Nephron progenitor cell (in vitro differentiated cells): ENCODE results near the gene RMND1.

Source experiments
- DNase-seq: peaks from one replicate; pipeline ENCODE4 v3.0.0; 2021
- H3K27ac Mint-ChIP-seq: 2 replicates; pipeline ENCODE4 v1.8.0; 2021; ENCODE audit warnings: mild to moderate bottlenecking, moderate library complexity, mixed read lengths
- H3K27me3 Mint-ChIP-seq: 2 replicates; pipeline ENCODE4 v1.8.0; 2021; ENCODE audit warnings: mild to moderate bottlenecking, low read depth, mixed read lengths; ENCODE audit not compliant: poor library complexity
- H3K36me3 Mint-ChIP-seq: 2 replicates; pipeline ENCODE4 v1.8.0; 2021; ENCODE audit warnings: low read depth, mixed read lengths
- H3K4me1 Mint-ChIP-seq: 2 replicates; pipeline ENCODE4 v1.8.0; 2021; ENCODE audit warnings: mixed read lengths
- H3K4me3 Mint-ChIP-seq: 2 replicates; pipeline ENCODE4 v1.8.0; 2021; ENCODE audit warnings: mild to moderate bottlenecking, moderate library complexity, mixed read lengths
- H3K9me3 Mint-ChIP-seq: 2 replicates; pipeline ENCODE4 v1.8.0; 2021; ENCODE audit warnings: mild to moderate bottlenecking, moderate library complexity, mixed read lengths
- TF ChIP-seq, protein P1 (sequence below): fragments of 200-600 bp; sonication (generic); IDR thresholded peaks from 2 replicates; pipeline ENCODE4 v1.5.0; 2021; ENCODE audit warnings: antibody characterized with exemption

The RMND1 gene, protein sequence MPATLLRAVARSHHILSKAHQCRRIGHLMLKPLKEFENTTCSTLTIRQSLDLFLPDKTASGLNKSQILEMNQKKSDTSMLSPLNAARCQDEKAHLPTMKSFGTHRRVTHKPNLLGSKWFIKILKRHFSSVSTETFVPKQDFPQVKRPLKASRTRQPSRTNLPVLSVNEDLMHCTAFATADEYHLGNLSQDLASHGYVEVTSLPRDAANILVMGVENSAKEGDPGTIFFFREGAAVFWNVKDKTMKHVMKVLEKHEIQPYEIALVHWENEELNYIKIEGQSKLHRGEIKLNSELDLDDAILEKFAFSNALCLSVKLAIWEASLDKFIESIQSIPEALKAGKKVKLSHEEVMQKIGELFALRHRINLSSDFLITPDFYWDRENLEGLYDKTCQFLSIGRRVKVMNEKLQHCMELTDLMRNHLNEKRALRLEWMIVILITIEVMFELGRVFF

DNA sequence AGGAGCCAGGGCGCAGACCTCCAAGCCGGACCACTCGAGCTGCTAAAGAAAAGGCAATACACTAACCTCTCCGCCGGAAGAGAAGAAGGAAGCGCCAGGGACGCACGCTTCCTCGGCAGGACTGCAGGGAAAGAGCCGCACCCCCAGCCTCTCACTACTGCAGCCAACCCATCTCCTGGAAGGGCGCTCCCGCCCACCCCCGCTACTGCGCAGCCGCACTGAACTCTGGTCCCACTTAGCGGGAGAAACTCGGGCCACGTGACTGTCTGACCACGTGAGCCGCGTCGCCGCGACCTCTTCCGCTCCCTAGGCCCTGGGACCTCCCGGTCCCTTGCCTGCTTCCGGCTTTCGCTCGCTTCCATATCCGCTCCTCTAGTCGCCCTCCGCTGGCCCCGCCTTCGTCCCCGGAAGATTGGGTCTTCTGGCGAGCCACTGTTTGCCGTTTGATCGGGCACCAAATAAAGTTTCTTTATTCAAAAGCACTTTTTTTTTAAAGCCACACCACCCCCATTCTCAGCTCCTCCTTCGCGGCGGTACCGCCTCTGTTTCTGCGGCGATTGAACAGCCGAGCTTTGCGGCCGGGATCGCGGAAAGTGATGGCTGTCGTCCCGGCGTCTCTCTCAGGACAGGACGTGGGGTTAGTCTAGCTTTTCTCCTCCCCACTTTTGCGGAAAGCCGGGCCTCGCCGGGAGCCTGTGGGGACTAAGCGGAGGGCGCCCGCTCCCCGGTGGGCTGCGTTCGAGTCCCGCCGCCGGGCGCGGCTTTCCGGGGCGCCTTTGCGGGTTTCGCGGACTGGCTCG is at the start of gene RMND1:
TSS of gene RMND1 (minus strand) at position 177 of the 800 bp plus-strand sequence. CDS start 6,315 bp downstream, outside the sequence.
- H3K4me1 Mint-ChIP-seq = peaks cover 52% of the 10 kb centered on the region
- H3K4me3 Mint-ChIP-seq = peak within 1 kb of the TSS; percentile 96
- peaks cover 2% of the 10 kb centered on the region for H3K27me3 Mint-ChIP-seq
- peaks cover 21% of the 10 kb centered on the region for H3K9me3 Mint-ChIP-seq
- peaks cover 29% of the 10 kb centered on the region for H3K36me3 Mint-ChIP-seq
- TF ChIP-seq, protein P1, sequence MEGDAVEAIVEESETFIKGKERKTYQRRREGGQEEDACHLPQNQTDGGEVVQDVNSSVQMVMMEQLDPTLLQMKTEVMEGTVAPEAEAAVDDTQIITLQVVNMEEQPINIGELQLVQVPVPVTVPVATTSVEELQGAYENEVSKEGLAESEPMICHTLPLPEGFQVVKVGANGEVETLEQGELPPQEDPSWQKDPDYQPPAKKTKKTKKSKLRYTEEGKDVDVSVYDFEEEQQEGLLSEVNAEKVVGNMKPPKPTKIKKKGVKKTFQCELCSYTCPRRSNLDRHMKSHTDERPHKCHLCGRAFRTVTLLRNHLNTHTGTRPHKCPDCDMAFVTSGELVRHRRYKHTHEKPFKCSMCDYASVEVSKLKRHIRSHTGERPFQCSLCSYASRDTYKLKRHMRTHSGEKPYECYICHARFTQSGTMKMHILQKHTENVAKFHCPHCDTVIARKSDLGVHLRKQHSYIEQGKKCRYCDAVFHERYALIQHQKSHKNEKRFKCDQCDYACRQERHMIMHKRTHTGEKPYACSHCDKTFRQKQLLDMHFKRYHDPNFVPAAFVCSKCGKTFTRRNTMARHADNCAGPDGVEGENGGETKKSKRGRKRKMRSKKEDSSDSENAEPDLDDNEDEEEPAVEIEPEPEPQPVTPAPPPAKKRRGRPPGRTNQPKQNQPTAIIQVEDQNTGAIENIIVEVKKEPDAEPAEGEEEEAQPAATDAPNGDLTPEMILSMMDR = no peak
- H3K27ac Mint-ChIP-seq = peak within 1 kb of the TSS; percentile 98
- DNase-seq = peak; percentile 99

DNA sequence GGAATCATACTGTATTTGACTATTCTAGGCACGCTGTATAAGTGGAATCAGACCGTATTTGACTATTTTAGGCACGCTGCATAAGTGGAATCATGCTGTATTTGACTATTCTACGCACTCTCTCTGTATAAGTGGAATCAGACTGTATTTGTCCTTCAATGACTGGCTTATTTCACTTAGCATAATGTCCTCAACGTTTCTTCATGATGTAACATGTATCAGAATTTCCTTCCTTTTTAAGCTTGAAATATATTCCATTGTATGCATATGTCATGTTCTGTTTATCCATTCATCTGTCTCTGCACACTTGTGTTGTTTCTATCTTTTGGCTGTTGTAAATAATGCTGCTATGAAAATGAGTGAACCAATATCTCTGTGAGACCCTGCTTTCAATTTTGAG is 47.6 kb upstream of the RMND1 start:
- peaks cover 25% of the 10 kb centered on the region for H3K27me3 Mint-ChIP-seq
- TF ChIP-seq, protein P1 = no peak
- no peak overlapping the region for H3K4me3 Mint-ChIP-seq
- DNase-seq = no peak
- no peaks in the 10 kb centered on the region for H3K4me1 Mint-ChIP-seq
- no peaks in the 10 kb centered on the region for H3K9me3 Mint-ChIP-seq
- H3K36me3 Mint-ChIP-seq = no peaks in the 10 kb centered on the region
- H3K27ac Mint-ChIP-seq = no peak overlapping the region

DNA sequence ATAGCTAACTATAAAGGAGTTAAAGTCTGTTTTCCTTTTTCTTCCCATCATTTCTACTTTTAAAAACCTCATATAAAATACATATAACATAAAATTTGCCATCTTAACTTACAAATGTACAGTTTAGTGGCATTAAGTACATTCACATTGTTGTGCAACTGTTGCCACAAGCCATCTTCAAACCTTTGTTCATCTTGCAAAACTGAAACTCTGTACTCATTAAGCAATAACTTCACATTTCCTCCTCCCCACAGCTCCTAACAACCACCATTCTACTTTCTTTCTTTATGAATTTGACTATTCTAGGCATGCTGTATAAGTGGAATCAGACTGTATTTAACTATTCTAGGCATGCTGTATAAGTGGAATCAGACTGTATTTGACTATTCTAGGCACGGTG is 46.4 kb upstream of the RMND1 start:
- H3K27me3 Mint-ChIP-seq = peaks cover 33% of the 10 kb centered on the region
- no peaks in the 10 kb centered on the region for H3K36me3 Mint-ChIP-seq
- no peaks in the 10 kb centered on the region for H3K9me3 Mint-ChIP-seq
- no peak overlapping the region for H3K27ac Mint-ChIP-seq
- no peak overlapping the region for H3K4me3 Mint-ChIP-seq
- peaks cover 1% of the 10 kb centered on the region for H3K4me1 Mint-ChIP-seq
- DNase-seq = no peak
- TF ChIP-seq, protein P1 = no peak

DNA sequence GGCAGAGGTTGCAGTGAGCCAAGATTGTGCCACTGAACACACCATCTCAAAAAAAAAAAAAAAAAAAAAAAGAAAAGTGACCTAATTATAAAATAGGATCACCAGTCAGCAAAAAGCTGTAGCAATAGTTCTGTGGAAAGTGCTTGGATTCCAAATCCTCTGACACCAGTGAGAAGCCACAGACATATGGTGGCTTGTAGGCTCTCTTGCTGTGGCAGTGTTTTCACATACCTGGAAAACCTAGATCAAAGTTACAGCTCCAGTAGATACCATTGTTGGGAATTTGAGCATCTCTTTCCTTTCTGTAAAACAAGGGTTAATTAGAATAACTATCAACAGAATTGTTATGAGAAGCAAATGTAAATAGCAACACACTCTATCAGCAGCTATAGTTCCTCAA is 46.0 kb upstream of the RMND1 start:
- H3K27me3 Mint-ChIP-seq = peaks cover 37% of the 10 kb centered on the region
- H3K4me3 Mint-ChIP-seq = no peak overlapping the region
- DNase-seq = no peak
- no peaks in the 10 kb centered on the region for H3K36me3 Mint-ChIP-seq
- H3K27ac Mint-ChIP-seq = no peak overlapping the region
- TF ChIP-seq, protein P1 = no peak
- no peaks in the 10 kb centered on the region for H3K9me3 Mint-ChIP-seq
- peaks cover 5% of the 10 kb centered on the region for H3K4me1 Mint-ChIP-seq

DNA sequence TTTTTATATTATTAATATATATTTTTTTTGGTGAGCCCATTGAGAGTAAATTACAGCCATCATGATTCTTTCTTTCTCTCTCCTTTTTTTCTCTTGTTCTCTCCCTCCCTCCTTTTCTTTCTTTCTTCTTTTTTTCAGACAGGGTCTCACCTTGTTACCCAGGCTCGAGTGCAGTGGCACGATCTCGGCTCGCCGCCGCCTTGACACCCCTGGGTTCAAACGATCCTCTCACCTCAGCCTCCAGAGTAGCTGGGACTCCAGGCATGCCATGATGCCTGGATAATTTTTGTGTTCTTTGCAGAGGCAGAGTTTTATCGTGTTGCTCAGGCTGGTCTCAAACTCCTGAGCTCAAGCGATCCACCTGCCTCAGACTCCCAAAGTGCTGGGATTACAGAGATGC is 43.5 kb upstream of the RMND1 start:
- H3K27ac Mint-ChIP-seq = no peak overlapping the region
- H3K36me3 Mint-ChIP-seq = no peaks in the 10 kb centered on the region
- peak overlapping the region; percentile 84 for H3K4me3 Mint-ChIP-seq
- DNase-seq = no peak
- no peaks in the 10 kb centered on the region for H3K9me3 Mint-ChIP-seq
- TF ChIP-seq, protein P1 = no peak
- H3K4me1 Mint-ChIP-seq = peaks cover 5% of the 10 kb centered on the region
- H3K27me3 Mint-ChIP-seq = peaks cover 49% of the 10 kb centered on the region
